Activated CD4-positive, alpha-beta T cell treated with anti-CD3 and anti-CD28 coated beads, Interleukin-2, amount 50 U/mL, for 24 hours (primary cell): ENCODE results near the gene LAMA3.
"Not testable (repeated sequence)": the region's sequence is repeated elsewhere in the genome, so short reads cannot be mapped to it uniquely, and the experiment has no call there.

Experiments
- DNase-seq, 2 donors: peaks; one replicate each; pipeline ENCODE4 v3.0.0-alpha.2; 2020; ENCODE audit warnings: low read depth in 1 of 2, low spot score in 1 of 2

The LAMA3 gene

GRCh38 chr18:23725827-23726661 lies 36.8 kb downstream of the LAMA3 start:
- DNase-seq = no peak

GRCh38 chr18:23727707-23728493 lies 38.6 kb downstream of the LAMA3 start:
- DNase-seq = no peak

- no peak for DNase-seq
Observed at GRCh38 chr18:23730857-23731256, 41.6 kb downstream of the LAMA3 start.

GRCh38 chr18:23731861-23732260 lies 42.6 kb downstream of the LAMA3 start:
- DNase-seq = no peak

- DNase-seq = no peak
Observed at GRCh38 chr18:23732439-23732838, 43.2 kb downstream of the LAMA3 start.

GRCh38 chr18:23733265-23733664 lies 44.0 kb downstream of the LAMA3 start:
- not testable (repeated sequence) for DNase-seq

- no peak for DNase-seq
Observed at GRCh38 chr18:23733895-23734294, 44.6 kb downstream of the LAMA3 start.

- DNase-seq = no peak
Observed at GRCh38 chr18:23735021-23735464, 45.8 kb downstream of the LAMA3 start.

GRCh38 chr18:23737578-23737977 lies 48.3 kb downstream of the LAMA3 start:
- no peak for DNase-seq

- DNase-seq = no peak
Observed at GRCh38 chr18:23738151-23738550, 48.9 kb downstream of the LAMA3 start.

GRCh38 chr18:23738575-23738974 lies 49.3 kb downstream of the LAMA3 start:
- no peak for DNase-seq

- DNase-seq = no peak
Observed at GRCh38 chr18:23740105-23740830, 51.0 kb downstream of the LAMA3 start.

- not testable (repeated sequence) for DNase-seq
Observed at GRCh38 chr18:23741967-23742366, 52.7 kb downstream of the LAMA3 start.

- no peak for DNase-seq
Observed at GRCh38 chr18:23743733-23744333, 54.6 kb downstream of the LAMA3 start.

- no peak for DNase-seq
Observed at GRCh38 chr18:23745366-23745765, 56.1 kb downstream of the LAMA3 start.

- DNase-seq = no peak
Observed at GRCh38 chr18:23746851-23747250, 57.6 kb downstream of the LAMA3 start.

- DNase-seq = no peak
Observed at GRCh38 chr18:23752363-23752762, 63.1 kb downstream of the LAMA3 start.

- DNase-seq = no peak
Observed at GRCh38 chr18:23752796-23753195, 63.5 kb downstream of the LAMA3 start.

- no peak for DNase-seq
Observed at GRCh38 chr18:23756590-23757436, 67.6 kb downstream of the LAMA3 start.

GRCh38 chr18:23757437-23757733 lies 68.1 kb downstream of the LAMA3 start:
- DNase-seq = no peak
